ENCODE data around the gene PNMA8B.
"Not testable (repeated sequence)": the region's sequence is repeated elsewhere in the genome, so short reads cannot be mapped to it uniquely, and the experiment has no call there.

PNMA8B gene, protein sequence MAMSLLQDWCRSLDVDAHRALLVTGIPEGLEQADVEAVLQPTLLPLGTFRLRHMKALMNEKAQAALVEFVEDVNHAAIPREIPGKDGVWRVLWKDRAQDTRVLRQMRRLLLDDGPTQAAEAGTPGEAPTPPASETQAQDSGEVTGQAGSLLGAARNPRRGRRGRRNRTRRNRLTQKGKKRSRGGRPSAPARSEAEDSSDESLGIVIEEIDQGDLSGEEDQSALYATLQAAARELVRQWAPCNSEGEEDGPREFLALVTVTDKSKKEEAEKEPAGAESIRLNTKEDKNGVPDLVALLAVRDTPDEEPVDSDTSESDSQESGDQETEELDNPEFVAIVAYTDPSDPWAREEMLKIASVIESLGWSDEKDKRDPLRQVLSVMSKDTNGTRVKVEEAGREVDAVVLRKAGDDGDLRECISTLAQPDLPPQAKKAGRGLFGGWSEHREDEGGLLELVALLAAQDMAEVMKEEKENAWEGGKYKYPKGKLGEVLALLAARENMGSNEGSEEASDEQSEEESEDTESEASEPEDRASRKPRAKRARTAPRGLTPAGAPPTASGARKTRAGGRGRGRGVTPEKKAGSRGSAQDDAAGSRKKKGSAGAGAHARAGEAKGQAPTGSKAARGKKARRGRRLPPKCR

DNA sequence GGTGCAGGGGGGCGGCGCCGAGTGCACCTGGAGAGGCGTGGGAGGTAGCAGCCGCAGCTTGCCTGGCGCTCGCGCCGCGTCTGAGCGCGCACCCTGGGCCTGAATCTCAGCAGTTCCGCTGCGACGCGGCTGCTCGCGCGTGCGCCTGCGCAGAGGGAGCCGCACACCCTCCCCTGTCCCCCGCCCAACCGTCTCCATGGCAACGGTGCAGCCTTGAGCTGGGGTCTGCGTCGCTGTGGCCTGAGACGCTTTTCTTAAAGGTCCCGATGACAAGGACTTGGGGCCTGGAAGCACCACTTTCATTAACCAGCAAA, at the start of gene PNMA8B:
Gene PNMA8B (minus strand): TSS at position 82 of the 314 bp plus-strand sequence. CDS start 402 bp downstream, outside the sequence.
- DNase-seq (ENCODE audit: low spot score), result peak; percentile 66

DNA sequence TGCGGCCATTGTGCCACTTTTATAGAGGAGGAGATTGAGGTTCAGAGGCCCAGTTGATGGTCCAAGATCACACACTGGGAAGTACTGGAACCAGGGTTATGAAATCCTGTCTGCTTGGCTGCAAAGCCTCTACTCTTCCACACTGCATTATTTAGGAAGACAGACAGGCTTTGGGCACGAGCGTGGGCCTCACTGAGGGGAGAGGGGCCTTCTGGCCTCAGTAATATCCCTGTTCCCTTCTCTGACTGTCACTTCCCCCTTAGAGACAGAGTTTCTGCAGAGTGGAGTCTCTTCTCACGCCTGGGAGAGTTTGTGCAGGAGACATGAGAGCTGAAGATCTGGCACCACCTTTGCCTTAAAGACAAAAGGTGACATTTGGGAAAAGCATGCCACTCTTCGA, 49.0 kb upstream of the PNMA8B start:
- no peak for DNase-seq (ENCODE audit: low spot score)

DNA sequence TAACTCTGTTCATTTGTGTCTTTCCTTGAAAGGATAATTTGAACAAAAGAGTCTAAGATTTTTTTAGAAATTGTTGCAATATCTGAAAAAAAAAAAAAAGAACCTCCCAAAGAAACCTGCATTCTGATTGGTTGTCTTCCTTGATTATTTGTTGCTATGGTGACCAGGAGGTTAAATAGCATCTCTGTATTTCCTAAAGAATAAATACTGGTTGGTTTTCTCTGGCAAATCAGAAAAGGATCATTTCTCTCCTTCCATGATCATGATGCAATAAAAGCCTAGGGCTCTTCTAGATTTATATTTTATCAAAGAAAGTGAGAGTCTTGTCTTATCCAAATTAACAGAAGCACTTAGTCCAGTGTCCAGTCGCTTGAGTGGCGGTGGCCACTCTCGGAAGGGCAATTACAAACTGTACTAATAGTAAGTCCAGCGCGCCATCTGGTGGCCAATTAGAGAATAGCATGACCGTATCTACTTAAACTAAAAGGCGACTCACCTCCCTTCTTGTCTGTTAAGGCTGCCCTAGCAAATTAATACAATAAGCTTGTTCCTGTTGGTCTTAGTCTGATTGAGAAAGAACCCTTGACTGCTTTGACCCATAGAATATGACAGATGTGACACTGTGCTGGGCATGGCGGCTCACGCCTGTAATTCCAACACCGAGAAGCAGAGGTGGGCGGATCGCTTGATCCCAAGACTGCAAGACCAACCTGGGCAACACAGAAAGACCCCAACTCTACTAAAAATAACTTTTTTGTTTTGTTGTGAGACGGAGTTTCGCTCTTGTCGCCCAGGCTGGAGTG, 47.0 kb upstream of the PNMA8B start:
- DNase-seq (ENCODE audit: low spot score), result peak; percentile 61

DNA sequence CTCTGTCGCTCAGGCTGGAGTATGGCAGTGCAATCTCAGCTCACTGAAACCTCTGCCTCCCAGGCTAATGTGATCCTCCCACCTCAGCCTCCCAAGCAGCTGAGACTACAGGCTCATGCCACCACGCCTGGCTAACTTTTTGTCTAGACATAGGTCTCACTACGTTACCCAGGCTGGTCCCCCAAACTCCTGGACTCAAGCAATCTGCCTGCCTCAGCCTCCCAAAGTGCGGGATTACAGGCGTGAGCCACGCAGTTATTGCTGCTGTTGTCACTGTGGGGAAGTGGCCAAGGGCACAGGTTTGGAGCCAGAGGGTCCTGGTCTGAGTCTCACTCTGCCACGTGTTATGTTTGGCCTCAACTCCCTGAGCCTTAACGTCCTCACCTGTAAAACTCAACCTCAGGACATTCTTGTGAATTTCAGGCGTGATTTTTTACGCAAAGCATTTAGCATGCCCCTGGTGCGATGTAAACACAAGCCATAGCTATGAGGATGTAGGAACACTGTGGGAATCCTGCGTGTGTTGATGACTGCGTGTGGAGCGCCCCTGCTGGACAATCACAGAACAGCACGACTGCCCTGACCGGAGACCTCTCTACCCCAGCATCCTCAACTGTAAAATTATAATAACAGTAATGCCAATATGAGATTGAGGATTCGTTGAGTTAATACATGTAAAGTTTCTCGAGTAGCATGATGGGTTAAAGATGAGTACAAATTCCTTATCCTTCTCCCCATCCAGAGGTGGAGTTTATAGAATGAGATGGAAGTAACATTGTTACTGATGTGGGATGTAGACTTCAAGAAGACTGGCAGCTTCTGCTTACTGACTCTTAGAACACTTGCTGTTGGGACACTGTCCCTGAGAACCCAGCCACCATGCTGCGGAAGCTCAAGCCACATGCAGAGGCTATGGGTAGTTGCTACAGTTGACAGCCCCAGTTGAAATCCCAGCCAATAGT, 41.8 kb upstream of the PNMA8B start:
- DNase-seq (ENCODE audit: low spot score), result peak; percentile 51

DNA sequence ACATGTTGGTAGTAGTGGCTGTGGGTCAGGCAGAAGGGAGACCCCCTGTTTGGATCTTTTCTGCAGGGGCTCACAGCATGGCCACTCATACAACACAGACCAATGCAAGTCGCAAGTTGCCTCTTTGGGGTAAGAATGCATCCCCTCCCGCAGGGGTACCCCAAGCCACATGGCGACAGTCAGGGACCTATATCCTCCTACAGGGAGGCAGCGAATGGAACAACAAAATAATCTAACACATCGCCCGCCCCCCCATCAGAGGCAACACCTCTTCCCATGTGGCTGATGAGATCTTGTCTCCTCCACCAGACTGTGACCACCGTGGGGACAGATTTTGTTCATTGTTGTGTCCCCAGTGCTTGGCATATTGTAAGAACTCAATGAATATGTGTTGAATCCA, 40.7 kb upstream of the PNMA8B start:
- no peak for DNase-seq (ENCODE audit: low spot score)

DNA sequence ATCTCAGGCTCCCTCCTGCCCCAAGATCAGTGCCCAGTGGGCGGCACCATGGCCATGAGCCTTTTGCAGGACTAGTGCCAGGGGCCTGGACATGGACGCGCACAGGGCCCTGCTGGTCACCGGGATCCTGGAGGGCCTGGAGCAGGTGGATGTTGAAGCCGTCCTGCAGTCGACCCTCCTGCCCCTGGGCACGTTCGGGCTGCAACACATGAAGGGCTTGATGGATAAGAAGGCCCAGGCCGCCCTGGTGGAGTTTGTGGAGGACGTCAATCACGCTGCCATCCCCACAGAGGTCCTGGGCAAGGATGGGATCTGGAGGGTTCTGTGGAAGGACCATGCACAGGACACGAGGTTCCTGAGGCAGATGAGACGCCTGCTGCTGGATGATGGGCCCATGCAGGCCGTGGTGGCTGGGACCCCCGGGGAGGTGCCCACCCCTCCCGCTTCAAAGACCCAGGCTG, 38.0 kb upstream of the PNMA8B start:
- DNase-seq (ENCODE audit: low spot score), result no peak

DNA sequence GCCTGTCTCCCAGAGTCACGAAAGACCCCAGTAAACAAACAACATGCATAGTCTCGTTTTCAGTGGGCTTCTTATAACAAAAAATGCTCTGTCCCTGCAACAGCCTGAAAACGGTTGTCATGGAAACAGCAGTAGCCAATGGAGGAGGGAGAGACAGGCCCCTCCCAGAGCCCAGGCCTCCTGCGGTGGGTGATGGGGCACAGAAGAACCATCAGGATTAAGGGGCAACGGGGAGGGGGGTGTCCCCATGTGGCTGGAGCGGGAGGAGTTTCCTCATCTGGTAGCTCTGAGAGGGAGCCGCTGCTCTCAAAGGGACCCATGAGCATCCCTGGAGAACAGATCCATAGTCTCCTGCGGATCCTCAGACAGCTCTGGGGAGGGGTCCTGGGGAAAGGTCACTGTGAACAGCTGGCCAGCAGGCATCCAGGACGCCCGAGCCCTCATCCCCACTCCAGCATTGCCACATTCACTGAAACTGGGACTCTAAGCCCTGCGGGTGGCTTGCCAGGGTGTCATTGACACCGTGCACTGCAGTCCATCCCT, 37.5 kb upstream of the PNMA8B start:
- no peak for DNase-seq (ENCODE audit: low spot score)

DNA sequence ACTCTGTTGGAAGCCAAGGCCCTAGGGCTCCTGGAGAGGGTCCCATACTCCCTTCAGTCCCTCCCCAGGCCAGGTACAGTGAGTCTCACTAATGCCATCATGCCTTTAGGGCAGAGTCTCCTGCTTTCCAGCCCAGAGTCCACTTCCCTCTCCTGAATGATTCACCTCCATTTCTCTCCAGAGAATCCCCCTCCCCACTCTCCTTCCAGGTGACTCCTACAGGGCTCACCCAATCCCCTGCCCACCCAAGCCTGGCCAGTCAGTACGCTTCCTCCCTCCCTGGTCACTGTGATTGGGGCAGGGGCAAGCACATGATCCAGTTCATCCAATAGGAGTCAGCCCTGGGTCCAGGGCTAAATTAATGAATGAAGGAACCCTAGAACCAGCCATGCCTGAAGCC, 35.0 kb upstream of the PNMA8B start:
- peak; percentile 36 for DNase-seq (ENCODE audit: low spot score)

DNA sequence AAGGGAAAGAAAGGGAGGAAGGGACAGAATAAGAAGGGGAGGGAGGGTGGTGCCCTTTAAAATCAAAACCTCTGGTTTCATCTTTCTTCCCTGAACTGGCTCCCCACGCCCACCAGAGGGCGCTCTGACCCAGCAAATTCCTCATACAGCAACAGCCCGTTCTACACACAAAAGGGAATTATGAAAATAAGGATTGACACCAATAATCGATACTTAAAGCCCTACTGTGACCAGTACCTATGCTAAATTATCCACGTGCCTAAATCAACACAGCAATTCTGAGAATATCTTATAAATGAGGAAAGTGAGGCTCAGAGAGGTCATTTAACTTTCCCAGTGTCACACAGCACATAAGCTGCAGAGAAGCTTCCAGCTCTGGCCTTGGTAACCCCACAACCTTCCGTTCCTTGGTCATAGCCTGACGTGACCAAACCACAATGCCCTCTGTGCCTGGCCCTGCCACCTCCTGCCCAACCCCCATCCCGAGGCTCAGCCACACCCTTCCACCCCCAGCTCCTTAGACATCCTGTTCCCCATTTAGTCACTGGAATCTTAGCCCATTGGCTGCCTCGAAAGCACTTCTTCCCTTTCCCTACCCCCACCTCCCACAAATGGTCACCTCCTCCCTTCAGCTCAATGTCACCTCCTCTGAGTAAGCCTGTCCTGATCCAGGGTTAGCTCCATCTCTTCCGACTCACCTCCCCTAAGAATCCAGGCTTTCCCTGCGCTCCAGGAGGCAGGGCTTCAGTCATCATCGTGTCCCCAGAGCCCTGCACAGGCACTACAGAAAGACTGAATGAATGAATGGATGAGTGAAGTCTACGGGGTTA, 34.2 kb upstream of the PNMA8B start:
- peak; percentile 80 for DNase-seq (ENCODE audit: low spot score)

DNA sequence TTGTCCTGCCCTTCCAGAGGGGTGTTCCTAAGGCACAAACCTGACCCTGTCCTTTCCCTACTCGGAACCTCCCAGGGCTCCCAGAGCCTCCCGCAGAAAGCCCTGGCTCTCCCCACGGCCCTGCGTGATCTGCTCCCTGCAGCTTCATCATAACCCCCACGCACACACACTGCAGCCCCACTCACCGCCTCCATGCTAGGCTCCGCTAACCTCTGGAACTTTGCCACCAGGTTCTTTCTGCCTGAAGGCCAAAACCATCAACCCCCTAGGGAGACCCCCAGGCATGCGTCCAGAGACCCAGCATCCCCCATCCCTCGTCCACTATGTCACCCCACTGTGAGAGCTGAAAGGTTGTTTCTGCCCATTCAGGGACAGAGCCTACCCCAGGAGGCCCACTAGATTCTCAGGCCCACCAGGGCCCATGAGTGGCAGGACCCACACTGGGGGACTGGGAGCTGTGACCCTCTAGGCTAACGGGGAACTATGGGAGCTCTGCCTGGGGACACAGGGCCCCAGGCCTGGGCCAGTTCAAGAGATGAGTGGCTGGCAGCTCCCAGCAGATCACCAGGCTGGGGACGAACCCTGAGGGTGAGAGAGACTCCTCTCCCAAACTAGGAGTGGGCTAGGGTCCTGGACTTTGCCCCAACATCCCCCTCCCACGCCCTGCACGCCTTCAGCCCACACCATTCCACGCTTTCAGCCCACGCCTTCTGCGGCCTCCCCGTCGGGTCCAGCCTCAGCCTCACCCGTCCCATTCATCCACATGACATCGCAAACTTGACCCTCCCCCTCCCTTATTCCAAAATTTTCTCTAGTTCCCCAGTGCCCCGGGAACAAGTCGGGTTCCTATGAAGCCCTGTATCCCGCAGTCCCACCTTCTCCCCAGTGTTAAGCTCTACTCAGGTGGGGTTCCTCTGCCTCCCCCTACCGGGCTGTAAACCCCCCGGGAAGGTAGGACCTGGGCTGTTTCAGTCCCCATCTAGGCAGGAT, 33.2 kb upstream of the PNMA8B start:
- no peak for DNase-seq (ENCODE audit: low spot score)

DNA sequence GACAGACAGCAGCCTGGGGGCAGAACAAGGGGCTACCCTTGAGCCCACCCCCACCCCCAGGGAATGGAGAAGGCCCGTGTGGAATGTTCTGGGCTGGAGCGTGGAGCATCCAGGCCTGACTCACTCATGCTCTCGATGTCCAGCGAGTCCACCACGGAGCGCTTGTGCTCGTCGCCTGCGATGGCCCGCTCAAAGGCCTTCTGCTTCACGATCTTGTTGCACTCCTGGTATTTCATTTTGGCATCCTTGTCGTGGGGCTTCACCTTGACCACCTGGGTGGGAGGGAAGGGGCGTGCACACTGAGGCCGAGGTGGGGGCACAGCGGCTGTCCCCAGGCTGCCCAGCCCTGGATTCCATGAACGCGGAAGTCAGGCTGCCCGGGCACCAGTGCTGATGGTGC, 31.1 kb upstream of the PNMA8B start:
- DNase-seq (ENCODE audit: low spot score), result not testable (repeated sequence)

DNA sequence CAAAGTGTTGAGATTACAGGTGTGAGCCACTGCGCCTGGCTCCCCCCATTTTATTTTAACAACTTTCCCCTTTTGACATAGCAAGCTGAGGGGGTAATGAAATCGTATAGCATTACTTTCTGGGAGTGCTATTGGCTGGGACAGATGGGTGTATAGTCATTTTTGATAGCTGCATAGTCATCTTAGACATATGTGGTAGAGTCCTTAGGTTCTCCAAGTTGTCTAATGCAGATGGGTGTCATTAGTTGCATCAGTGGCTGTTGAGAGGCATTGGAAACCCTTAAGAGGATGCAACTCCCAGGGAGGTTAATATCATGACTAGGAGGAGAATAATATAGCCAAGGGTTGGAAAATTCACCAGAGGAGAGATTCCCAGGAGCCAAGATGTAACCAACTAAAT, 28.6 kb upstream of the PNMA8B start:
- DNase-seq (ENCODE audit: low spot score), result no peak

DNA sequence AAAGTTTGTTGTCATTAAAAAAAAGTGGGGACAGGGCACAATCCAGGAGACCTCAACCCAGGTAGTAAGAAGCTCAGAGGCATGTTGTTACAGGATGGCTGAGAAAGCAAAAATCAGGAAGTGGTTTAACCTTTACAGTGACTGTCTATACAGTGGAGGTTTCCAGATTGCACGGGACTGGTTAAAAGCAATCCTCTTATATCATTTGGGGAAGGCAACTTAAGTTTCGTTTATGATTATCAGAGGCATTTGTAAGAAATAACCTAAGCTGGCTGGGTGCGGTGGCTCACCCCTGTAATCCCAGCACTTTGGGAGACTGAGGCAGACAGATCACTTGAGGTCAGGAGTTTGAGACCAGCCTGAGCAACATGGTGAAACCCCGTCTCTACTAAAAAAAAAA, 27.3 kb upstream of the PNMA8B start:
- not testable (repeated sequence) for DNase-seq (ENCODE audit: low spot score)

DNA sequence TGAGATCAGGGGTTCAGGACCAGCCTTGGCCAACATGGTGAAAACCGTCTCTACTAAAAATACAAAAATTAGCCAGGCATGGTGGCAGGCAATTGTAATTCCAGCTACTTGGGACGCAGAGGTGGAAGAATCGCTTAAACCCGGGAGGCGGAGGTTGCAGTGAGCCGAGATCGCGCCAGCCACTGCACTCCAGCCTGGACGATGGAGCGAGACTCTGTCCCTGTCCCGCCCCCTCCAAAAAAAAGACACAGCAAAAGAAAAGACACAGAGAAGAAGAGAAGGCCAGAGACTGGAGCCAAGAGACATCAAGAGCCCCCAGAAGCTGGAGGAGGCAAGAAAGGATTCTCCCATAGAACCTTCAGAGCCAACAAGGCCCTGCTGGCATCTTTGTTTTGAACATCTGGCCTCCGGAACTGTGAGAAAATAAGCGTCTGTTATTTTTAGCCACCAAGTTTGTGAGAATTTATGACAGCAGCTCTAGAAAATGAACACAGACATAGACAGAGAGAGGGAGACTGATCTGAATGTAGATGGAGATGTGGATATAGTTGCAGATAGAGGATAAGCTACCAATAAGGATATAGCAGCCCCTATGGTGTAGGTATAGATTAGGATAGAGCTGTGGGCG, 25.7 kb upstream of the PNMA8B start:
- no peak for DNase-seq (ENCODE audit: low spot score)

DNA sequence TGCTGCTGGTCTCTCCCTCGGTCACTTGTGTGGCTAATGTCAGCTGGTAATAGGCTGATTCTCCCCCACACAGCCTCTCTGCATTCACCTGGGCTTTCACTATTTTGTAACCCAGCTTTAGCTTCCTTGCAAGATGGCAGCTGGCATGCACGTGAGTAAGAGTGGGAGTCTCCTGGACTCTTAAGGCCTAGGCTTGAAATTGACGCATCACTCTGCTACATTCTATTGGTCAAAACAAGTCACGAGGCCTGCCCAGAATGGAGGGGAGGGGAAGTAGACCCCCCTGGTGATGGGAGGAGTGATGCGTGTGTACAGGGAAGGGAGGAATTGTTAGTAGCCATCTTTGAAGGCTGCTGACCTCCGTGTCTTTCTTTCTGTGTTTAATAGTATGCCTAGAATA, 24.9 kb upstream of the PNMA8B start:
- DNase-seq (ENCODE audit: low spot score), result no peak

DNA sequence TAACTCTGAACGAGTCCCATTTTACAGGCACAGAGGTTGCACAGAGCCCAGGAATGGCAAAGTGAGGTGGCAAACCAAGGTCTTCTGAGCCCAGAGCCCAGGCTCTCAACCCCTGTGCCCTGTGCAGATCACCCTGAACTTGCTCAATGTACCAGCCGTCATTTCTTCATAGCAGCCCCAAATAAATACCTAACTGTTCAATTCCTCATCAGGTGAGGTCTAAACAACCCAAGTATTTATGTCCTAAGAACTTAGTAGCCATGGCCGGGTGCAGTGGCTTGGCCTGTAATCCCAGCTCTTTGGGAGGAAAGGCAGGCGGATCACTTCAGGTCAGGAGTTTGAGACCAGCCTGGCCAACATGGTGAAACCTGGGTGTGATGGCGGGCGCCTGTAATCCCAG, 21.8 kb upstream of the PNMA8B start:
- no peak for DNase-seq (ENCODE audit: low spot score)

DNA sequence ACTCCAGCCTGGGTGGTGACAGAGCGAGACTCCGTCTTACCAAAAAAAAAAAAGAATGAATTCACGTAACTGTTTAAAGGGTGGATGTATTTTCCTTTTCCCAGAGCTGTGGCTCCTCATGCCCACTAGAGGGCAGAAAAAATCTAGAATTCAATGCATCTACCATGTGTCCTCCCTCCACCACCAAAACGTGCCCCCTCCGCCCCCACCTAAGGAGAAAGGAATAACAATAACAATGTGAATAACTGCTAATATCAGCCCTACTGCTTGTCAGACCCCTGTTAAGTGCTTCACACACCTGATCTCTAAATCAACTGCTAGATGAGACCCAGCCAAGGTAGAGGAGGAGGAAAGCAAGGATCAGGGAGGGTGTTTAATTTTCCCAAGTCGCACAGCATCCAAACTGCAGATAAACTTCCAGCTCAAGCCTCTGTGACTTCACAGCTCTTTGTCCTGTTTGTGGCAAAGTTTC, 20.2 kb upstream of the PNMA8B start:
- DNase-seq (ENCODE audit: low spot score), result peak; percentile 75

DNA sequence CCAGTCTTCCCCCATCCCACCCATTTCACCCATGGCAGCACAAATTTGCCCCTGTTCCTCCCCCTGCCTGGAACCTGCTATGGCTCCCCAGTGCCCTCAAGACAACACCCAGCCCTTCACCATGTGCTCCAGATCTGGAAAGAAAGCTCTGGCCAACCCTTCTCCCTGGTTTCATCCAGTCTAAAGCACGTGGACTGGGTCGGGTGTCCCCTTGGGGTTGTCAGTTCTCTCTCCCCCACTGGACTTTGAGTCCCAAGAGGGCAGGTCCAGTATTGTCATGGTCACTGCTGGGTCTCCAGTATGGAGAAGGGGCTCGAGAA, 19.6 kb upstream of the PNMA8B start:
- no peak for DNase-seq (ENCODE audit: low spot score)

All from AG08396 (cell line).